SK-N-MC (cell line): Measurements from ENCODE around the gene GALNT9.

Source experiments
- EZH2 ChIP-seq: fragments of 200-600 bp; sonication (generic); IDR thresholded peaks from one replicate; pipeline ENCODE4 v1.6.1; 2017; ENCODE audit warnings: antibody characterized with exemption
- POLR2AphosphoS5 ChIP-seq: IDR thresholded peaks from 2 replicates; pipeline ENCODE4 v1.6.1; 2012; ENCODE audit warnings: mild to moderate bottlenecking, low read depth, low read length, borderline replicate concordance

- TF ChIP-seq EZH2 (no peak), POLR2AphosphoS5 (no peak)
Observed at GRCh38 chr12:132186208-132186856, 143.1 kb downstream of the GALNT9 start.
